KOPT-K1 (cell line): Measurements from ENCODE around the gene RPL41.

Source experiments
- H3K27ac ChIP-seq: fragments of 200-600 bp; sonication (generic); 2 replicates; pipeline ENCODE4 v1.5.1; 2016; ENCODE audit warnings: antibody characterized with exemption, mild to moderate bottlenecking, low read depth, low read length; ENCODE audit not compliant: poor library complexity, severe bottlenecking
- H3K36me3 ChIP-seq: fragments of 200-600 bp; sonication (generic); 2 replicates; pipeline ENCODE4 v1.5.1; 2017; ENCODE audit warnings: antibody characterized with exemption, mild to moderate bottlenecking, low read length, moderate library complexity; ENCODE audit not compliant: insufficient read depth
- H3K9me3 ChIP-seq: fragments of 200-600 bp; sonication (generic); 2 replicates; pipeline ENCODE4 v1.5.1; 2017; ENCODE audit warnings: antibody characterized with exemption, low read length, mild to moderate bottlenecking; ENCODE audit not compliant: insufficient read depth, poor library complexity, severe bottlenecking

Gene RPL41

GRCh38 chr12:56161690-56162351, 45.4 kb downstream of the RPL41 start:
- H3K27ac ChIP-seq = no peak overlapping the region
- H3K36me3 ChIP-seq = peaks cover 77% of the 10 kb centered on the region
- H3K9me3 ChIP-seq = no peaks in the 10 kb centered on the region

GRCh38 chr12:56162468-56163290, 46.2 kb downstream of the RPL41 start:
- Histone ChIP-seq H3K36me3 (peaks cover 85% of the 10 kb centered on the region), H3K9me3 (no peaks in the 10 kb centered on the region), H3K27ac (no peak overlapping the region)

GRCh38 chr12:56163533-56164344, 47.3 kb downstream of the RPL41 start:
- H3K27ac ChIP-seq = no peak overlapping the region

GRCh38 chr12:56164345-56164729, 47.9 kb downstream of the RPL41 start:
- Histone ChIP-seq H3K27ac (no peak overlapping the region), H3K36me3 (peaks cover 99% of the 10 kb centered on the region), H3K9me3 (no peaks in the 10 kb centered on the region)

More at GRCh38 chr12:56163533-56164344, 47.3 kb downstream of the RPL41 start:
- Histone ChIP-seq H3K9me3 (no peaks in the 10 kb centered on the region), H3K36me3 (peaks cover 96% of the 10 kb centered on the region)

GRCh38 chr12:56165369-56165768, 48.9 kb downstream of the RPL41 start:
- no peaks in the 10 kb centered on the region for H3K9me3 ChIP-seq
- no peak overlapping the region for H3K27ac ChIP-seq
- peaks cover 99% of the 10 kb centered on the region for H3K36me3 ChIP-seq
